Measurements from ENCODE around the gene SNN.

DNA sequence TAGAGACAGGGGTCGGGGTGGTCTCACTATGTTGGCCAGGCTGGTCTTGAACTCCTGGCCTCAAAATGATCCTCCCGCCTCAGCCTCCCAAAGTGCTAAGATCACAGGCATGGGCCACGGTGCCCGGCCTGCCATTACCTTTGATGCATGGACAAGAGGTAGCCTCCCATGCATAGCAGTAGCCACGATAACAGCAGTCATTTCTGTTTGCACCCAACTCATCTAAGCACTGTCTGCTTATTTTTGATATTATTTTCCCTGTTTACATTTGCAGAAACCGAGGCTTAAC lies 37.5 kb upstream of the SNN start:
- TF ChIP-seq, protein P1, sequence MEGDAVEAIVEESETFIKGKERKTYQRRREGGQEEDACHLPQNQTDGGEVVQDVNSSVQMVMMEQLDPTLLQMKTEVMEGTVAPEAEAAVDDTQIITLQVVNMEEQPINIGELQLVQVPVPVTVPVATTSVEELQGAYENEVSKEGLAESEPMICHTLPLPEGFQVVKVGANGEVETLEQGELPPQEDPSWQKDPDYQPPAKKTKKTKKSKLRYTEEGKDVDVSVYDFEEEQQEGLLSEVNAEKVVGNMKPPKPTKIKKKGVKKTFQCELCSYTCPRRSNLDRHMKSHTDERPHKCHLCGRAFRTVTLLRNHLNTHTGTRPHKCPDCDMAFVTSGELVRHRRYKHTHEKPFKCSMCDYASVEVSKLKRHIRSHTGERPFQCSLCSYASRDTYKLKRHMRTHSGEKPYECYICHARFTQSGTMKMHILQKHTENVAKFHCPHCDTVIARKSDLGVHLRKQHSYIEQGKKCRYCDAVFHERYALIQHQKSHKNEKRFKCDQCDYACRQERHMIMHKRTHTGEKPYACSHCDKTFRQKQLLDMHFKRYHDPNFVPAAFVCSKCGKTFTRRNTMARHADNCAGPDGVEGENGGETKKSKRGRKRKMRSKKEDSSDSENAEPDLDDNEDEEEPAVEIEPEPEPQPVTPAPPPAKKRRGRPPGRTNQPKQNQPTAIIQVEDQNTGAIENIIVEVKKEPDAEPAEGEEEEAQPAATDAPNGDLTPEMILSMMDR (IDR thresholded peaks at IDR 0.05), result no peak
- TF ChIP-seq POLR2A (IDR thresholded peaks at IDR 0.05) (no peak), POLR2AphosphoS5 (IDR thresholded peaks at IDR 0.05) (no peak), EP300 (IDR thresholded peaks at IDR 0.05) (no peak)

Data from gastroesophageal sphincter (tissue), 3 donors.